LNCaP clone FGC (cell line): ENCODE data around the gene DSCAM.

Experiments used
- DNase-seq: peaks from one replicate; pipeline ENCODE4 v3.0.0-alpha.2; 2011; ENCODE audit warnings: low read depth
- H3K4me3 ChIP-seq: 2 replicates; pipeline ENCODE4 v1.5.1; 2011; ENCODE audit warnings: mild to moderate bottlenecking, low read depth, low read length, control low read depth
- TF ChIP-seq, protein P1 (sequence below): IDR thresholded peaks from 2 replicates; pipeline ENCODE4 v1.5.1; 2012; ENCODE audit warnings: mild to moderate bottlenecking; ENCODE audit not compliant: control insufficient read depth, insufficient read depth; ENCODE audit errors: extremely low read depth

Gene DSCAM

DNA sequence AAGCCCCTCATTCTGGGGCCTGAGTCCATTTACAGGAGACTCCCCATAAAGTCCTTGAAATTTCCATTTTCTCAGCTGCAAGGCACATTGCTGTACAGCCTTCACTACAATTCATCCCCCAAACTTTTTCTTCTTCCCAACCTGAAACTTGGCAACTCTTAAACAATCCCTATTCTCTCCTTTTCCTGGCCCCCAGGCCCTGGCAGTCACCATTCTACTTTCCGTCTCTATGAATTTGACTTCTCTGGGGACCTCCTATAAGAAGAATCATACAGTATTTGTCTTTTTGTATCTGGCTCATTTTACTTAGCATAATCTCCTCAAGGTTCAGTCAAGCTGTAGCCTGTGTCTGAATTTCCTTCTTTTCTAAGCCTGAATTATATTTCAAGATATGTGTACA lies 646.8 kb downstream of the DSCAM start:
- no peak for DNase-seq
- no peak overlapping the region for H3K4me3 ChIP-seq
- TF ChIP-seq, protein P1, sequence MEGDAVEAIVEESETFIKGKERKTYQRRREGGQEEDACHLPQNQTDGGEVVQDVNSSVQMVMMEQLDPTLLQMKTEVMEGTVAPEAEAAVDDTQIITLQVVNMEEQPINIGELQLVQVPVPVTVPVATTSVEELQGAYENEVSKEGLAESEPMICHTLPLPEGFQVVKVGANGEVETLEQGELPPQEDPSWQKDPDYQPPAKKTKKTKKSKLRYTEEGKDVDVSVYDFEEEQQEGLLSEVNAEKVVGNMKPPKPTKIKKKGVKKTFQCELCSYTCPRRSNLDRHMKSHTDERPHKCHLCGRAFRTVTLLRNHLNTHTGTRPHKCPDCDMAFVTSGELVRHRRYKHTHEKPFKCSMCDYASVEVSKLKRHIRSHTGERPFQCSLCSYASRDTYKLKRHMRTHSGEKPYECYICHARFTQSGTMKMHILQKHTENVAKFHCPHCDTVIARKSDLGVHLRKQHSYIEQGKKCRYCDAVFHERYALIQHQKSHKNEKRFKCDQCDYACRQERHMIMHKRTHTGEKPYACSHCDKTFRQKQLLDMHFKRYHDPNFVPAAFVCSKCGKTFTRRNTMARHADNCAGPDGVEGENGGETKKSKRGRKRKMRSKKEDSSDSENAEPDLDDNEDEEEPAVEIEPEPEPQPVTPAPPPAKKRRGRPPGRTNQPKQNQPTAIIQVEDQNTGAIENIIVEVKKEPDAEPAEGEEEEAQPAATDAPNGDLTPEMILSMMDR = no peak

DNA sequence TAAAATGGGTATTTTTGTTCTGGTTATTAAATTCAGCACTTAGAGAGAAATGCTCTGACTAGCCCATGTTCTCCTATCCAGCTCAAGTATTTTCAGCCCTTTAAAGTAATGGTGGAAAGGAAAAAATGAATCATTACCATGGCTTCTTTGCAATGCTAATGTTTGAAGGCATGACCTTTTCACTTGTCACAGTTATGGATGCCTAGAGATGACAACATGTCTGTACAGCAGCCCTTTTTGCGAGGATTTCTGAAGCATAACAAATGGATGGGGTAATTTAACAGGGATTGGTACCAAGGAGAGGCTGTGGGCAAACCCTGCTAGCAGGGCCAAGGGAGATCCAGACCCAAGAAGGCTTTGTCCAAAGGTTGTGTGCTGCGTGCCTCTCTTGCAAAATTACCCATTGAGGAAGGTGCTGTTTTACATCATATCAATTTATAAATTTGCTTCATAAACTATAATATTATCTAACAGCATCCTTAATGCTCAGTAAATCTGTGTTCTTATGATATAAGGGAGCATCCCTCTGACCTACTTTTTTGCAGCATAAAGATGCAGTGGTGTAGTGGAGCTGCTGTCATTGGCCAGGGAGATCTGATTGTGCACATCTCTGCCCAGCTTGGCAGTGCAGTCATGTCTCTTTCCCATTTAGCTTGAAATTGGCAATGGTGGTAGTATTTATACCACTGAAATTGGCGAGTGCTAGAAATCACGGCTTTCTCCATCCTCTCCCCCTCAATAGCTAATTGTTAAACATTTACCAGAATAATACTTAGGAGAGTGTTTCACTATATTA lies 652.6 kb downstream of the DSCAM start:
- H3K4me3 ChIP-seq = no peak overlapping the region
- TF ChIP-seq, protein P1 = no peak
- DNase-seq = no peak

DNA sequence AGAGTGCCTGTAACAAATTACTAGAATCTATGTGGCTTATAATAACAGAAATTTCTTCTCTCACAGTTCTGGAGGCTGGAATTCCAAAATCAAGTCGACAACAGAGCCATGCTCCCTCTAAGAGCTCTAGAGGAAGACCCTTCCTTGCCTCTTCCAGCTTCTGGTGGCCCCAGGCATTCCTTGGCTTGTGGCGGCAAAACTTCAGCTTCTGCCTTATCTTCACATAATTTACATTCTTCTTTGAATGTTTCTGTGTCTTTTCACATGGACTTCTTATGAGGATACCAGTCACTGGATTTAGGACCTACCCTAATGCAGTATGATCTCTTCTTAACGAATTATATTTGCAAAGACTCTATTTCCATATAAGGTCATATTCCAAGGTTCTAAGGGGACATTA lies 655.3 kb downstream of the DSCAM start:
- no peak overlapping the region for H3K4me3 ChIP-seq
- DNase-seq = no peak
- TF ChIP-seq, protein P1 = no peak

DNA sequence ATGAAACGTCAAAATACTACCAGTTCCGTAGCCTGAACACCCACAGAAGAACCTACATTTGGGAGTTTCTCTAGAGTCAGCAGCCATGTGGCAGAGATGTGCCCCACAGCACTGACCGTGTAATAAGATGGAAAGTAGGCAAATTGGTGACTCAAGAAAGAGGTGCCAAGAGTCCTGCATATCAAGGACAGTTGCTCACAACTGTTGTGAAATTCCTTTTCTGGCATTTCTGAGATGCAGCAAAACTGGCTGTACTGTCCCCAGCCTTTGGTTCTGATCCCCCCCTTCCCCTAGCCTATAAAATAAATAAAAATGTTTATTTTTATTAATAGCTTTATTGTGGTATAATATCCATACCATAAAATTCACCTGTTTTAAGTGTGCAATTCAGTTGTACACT lies 655.8 kb downstream of the DSCAM start:
- no peak for DNase-seq
- TF ChIP-seq, protein P1 = no peak
- H3K4me3 ChIP-seq = no peak overlapping the region

DNA sequence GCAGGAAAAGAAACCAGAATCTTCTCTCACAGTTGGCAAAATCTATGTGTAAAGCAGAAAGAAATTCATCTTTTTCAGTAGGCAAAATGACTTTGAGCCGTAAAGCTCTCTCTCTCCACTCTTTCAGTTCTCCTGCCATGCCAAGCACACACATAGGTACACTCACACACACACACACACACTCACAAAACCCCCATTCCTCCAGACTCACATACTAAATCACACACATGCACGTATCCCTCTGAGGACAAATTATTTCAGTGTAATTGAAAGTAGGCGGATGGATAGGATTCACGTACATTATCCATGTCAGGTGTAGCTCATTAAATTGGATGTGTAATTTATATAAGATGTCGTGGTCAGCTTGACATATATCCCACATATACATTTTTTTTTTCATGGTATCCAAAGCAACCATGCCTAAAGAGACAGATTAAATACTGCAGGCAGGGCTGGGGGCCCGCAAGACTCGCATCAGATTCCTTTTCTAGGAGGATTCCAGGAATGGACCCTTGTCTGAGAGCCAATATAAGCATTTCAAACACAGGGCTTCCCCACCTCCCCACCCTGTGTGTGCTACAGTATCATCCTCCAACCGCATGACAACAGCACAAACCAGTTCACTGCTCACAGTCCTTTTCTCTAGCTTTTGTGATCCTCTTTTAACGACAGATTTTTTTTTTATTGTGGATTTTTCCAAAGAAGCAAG lies 658.9 kb downstream of the DSCAM start:
- no peak for DNase-seq
- TF ChIP-seq, protein P1 = no peak
- H3K4me3 ChIP-seq = no peak overlapping the region

DNA sequence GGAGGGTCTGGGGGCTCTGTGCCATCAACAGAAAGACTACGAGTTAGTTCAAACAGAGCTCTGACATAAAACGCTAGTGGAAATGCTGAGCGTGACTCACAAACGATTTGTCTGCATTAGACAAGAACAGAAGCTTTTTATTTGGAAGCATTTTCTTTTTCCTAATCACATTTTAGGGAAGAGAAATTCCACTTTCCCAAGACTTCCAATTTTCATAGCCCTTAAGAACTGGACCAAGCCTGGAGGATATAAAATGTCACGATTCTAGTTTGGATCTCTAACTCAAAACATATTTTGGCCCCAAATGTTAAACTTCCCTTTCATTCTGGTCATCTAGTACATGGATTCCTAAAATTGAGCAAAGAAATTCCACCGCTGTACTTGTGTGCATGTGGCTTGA lies 659.7 kb downstream of the DSCAM start:
- TF ChIP-seq, protein P1 = no peak
- H3K4me3 ChIP-seq = no peak overlapping the region
- DNase-seq = no peak
